Kidney (tissue), 14 donors: ENCODE measurements around the gene NEK7. TPM values are rescaled to one million over a fixed set of nuclear protein-coding genes. Genes with fewer than 3 reads are reported as not detected.
A peak's percentile ranks its signal among the peaks of the same experiment; 100 is the strongest.

Source experiments
- DNase-seq, 5 donors: peaks; one replicate each; pipeline ENCODE4 v3.0.0-alpha.2; 2013 to 2020
- FAIRE-seq: peaks from 2 replicates; lab custom pipeline; 2012; peaks lifted over from hg19 to GRCh38; lab: Jason Lieb, UNC
- H3K27ac ChIP-seq, 2 donors: one replicate each; pipeline ENCODE4 v1.7.0; 2013; ENCODE audit warnings: low read depth in 2 of 2, low read length in 2 of 2, inconsistent platforms in 1 of 2
- H3K27me3 ChIP-seq: one replicate; pipeline ENCODE4 v1.7.1; 2013; ENCODE audit warnings: low read length, inconsistent platforms; ENCODE audit not compliant: control insufficient read depth, insufficient read depth
- H3K36me3 ChIP-seq, 3 donors: one replicate each; pipeline versions ENCODE4 v1.7.0 to v1.7.1; 2013; ENCODE audit warnings: low read length in 3 of 3, control low read depth in 1 of 3, inconsistent platforms in 1 of 3; ENCODE audit not compliant: insufficient read depth in 3 of 3, control insufficient read depth in 2 of 3
- H3K4me1 ChIP-seq, 3 donors: one replicate each; pipeline versions ENCODE4 v1.7.0 to v1.7.1; 2013; ENCODE audit warnings: low read length in 3 of 3, inconsistent platforms in 1 of 3, low read depth in 1 of 3; ENCODE audit not compliant: control insufficient read depth in 2 of 3, insufficient read depth in 2 of 3
- H3K4me3 ChIP-seq, 3 donors: one replicate each; pipeline versions ENCODE4 v1.7.0 to v1.8.1; 2013; ENCODE audit warnings: low read length in 3 of 3, control low read depth in 1 of 3, inconsistent platforms in 1 of 3
- H3K9ac ChIP-seq, 3 donors: one replicate each; pipeline versions ENCODE4 v1.7.0 to v1.7.1; 2013; ENCODE audit warnings: low read length in 3 of 3, control low read depth in 1 of 3, inconsistent platforms in 1 of 3
- H3K9me3 ChIP-seq, 3 donors: one replicate each; pipeline versions ENCODE4 v1.7.0 to v1.7.1; 2013; ENCODE audit warnings: low read length in 3 of 3, control low read depth in 1 of 3, inconsistent platforms in 1 of 3; ENCODE audit not compliant: control insufficient read depth in 2 of 3, insufficient read depth in 1 of 3
- intact Hi-C: fragments of 100-400 bp; cut with DNase I; formaldehyde crosslinking; loops from one replicate; pipeline ENCODE4 v1.11.1; 2022
- polyA plus RNA-seq: library from polyadenylated mRNA; stranded (reverse); fragments of 350-450 nt; fragmentation: Illumina TruSeq; extraction: RNeasy Lipid Tissue Mini Kit (QIAGEN cat#74804); gene quantifications from one replicate; pipeline ENCODE4 v1.2.3, GENCODE V29; 2014; ENCODE audit warnings: low read depth, low replicate concordance; ENCODE audit not compliant: insufficient read depth
- total RNA-seq: library from RNA; stranded (reverse); fragmentation: NEBNext Ultra II Directional; extraction: Animal tissue kit (Norgen Biotek cat#: 25700); gene quantifications from one replicate; pipeline ENCODE4 v1.2.1, GENCODE V29; 2021
- TF ChIP-seq, protein P1 (sequence below): IDR thresholded peaks from 3 replicates; pipeline ENCODE4 v1.5.1; 2012; ENCODE audit warnings: mild to moderate bottlenecking, moderate library complexity, borderline replicate concordance; ENCODE audit not compliant: insufficient read depth; ENCODE audit errors: extremely low read depth
- donor health status: control.
- donor health status: control.
- donor health status: control.
- donor health status: control.
- donor health status: control.
- donor health status: DM: yes; HTN: yes; CAD: no.
- donor health status: Normal renal cell carcinoma (clear cell type).

The NEK7 gene
- total and polyA plus RNA-seq, 2 donors from 2014 or later, result 17.3 to 65.5 TPM

DNA sequence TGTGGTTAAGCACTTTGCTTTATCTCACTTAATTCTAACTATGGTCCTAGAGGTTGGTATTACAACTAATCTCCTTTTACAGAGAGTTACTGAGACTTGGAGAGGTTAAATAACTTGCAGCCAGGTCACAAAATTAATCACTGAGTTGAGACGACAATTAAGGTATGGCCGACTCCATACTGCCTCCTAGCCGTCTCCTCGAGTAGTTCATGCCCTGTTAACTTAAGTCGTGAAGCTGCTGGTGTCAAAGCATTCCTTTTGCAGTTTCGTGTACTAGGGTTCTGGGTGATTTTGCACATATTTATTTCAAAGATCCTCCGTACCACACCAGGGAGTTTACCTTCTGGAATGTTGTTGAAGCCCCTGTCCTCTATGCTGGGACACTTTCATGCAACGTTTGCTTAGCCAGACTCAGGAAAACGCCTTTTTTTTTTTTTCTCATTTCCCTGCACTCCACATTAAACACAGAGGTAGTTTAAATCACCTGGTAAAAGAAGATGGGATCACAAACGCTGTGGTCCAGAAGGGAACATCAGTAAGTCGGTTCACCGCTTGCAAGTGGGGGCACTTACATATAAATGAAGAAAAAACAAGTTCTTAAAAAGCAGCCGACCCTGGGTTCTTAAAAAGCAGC is 570 bp upstream of the NEK7 start:
- peak overlapping the region; percentile 94 to 99 for H3K27ac ChIP-seq
- peak overlapping the region; percentile 16 to 70 (median 42) for H3K9ac ChIP-seq
- H3K36me3 ChIP-seq, result no peaks in the 10 kb centered on the region
- DNase-seq, result peak in 4 of 5 donors; percentile 83 to 93 (median 88)
- TF ChIP-seq, protein P1, sequence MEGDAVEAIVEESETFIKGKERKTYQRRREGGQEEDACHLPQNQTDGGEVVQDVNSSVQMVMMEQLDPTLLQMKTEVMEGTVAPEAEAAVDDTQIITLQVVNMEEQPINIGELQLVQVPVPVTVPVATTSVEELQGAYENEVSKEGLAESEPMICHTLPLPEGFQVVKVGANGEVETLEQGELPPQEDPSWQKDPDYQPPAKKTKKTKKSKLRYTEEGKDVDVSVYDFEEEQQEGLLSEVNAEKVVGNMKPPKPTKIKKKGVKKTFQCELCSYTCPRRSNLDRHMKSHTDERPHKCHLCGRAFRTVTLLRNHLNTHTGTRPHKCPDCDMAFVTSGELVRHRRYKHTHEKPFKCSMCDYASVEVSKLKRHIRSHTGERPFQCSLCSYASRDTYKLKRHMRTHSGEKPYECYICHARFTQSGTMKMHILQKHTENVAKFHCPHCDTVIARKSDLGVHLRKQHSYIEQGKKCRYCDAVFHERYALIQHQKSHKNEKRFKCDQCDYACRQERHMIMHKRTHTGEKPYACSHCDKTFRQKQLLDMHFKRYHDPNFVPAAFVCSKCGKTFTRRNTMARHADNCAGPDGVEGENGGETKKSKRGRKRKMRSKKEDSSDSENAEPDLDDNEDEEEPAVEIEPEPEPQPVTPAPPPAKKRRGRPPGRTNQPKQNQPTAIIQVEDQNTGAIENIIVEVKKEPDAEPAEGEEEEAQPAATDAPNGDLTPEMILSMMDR, result peak; percentile 73
- intact Hi-C loops, result no loop called here
- peak; percentile 49 for FAIRE-seq
- no peaks in the 10 kb centered on the region for H3K9me3 ChIP-seq
- peaks cover 5 to 9% (median 8%) of the 10 kb centered on the region in 3 donors for H3K4me1 ChIP-seq
- H3K27me3 ChIP-seq, result no peaks in the 10 kb centered on the region
- peak overlapping the region; percentile 62 to 84 (median 78) for H3K4me3 ChIP-seq

DNA sequence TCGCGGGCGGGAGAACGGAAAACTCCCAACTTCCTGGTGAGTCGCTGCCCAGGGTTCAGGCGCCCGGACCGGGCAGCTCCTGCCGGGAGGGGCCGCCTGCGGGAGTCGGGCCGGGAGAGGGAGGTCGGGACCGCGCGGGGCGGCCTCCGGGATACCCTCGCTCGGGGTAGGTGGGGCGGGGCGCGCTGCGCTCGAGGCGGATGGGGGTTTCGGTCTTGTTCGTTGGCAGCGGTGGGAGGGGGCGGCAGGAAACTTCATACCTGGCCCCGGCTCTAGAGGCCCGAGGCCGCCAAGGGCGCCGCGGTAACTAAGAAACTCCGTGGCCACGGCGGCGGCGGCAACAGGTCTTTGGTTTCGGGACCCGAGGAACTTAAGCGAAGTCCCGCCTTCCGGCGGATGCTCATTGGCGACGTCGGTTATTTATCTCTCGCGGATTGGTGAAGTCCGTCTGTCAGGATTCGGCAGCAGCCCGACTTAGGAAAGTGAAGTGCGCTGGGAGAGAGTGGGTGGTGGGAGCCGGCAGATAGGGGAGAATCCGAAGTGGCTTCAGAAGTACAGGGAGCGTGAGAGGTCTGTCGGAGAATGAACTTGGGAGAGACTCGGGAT is 546 bp downstream of the NEK7 start:
- Histone ChIP-seq H3K36me3 (no peaks in the 10 kb centered on the region), H3K27ac (peak overlapping the region; percentile 94 to 99), H3K9me3 (no peaks in the 10 kb centered on the region), H3K9ac (peak overlapping the region; percentile 65 to 75 (median 66)), H3K4me3 (peak overlapping the region; percentile 78 to 95 (median 84)), H3K4me1 (peaks cover 8 to 15% (median 13%) of the 10 kb centered on the region in 3 donors), H3K27me3 (no peaks in the 10 kb centered on the region)
- DNase-seq (peak; percentile 92 to 98 (median 96)), FAIRE-seq (no peak)
- intact Hi-C loops, result no loop called here
- TF ChIP-seq, protein P1, result no peak

DNA sequence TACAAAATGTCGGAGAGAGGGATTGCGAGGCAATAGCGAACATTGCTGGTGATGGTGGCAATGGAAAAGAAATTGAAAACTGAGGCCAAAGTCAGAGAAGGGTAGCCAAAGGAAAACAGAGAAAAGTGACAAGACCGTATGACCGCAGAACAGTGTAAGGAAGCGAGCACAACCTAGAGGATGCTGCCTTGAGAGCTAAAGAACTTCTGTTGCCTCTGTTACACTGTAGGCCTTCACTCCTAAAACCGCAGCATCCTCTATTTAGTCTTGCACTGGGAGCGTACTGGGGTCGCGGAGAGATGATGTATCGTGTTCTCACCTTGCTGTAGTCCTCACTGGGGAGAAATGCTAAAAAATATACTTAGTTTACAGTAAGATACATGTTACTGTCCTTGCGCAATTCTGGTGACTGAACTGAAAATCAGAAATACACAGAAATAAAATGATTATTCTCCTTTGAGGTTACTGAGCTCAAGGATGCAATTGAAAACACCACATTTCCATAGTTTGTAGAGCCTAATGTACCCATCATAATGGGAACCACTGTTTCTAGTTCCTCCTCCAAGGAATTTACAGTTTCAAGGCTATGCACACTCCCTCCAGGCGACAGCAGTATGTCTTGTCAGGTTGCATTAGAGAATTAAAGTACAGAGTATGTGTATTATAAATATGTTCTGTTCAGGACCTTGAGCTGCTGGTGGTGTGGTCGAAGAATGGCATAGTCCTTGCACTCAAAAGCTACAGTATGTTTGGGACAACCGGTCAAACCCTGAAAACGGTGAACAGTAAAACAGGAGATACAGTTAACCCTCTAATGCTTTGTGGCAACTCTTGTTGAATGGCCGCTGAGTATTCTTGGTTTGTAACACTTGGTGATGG is 1.3 kb downstream of the NEK7 start:
- DNase-seq (peak in 1 of 5 donors; percentile 46), FAIRE-seq (no peak)
- peak overlapping the region; percentile 65 to 75 (median 66) for H3K9ac ChIP-seq
- intact Hi-C loops, result no loop called here
- H3K9me3 ChIP-seq, result no peaks in the 10 kb centered on the region
- TF ChIP-seq, protein P1, result no peak
- peak overlapping the region; percentile 78 to 95 (median 84) for H3K4me3 ChIP-seq
- peaks cover 8 to 22% (median 15%) of the 10 kb centered on the region in 3 donors for H3K4me1 ChIP-seq
- peak overlapping the region; percentile 94 to 99 for H3K27ac ChIP-seq
- H3K36me3 ChIP-seq, result no peaks in the 10 kb centered on the region
- H3K27me3 ChIP-seq, result no peaks in the 10 kb centered on the region
